Measurements from ENCODE around the gene PTPRN2.

DNA sequence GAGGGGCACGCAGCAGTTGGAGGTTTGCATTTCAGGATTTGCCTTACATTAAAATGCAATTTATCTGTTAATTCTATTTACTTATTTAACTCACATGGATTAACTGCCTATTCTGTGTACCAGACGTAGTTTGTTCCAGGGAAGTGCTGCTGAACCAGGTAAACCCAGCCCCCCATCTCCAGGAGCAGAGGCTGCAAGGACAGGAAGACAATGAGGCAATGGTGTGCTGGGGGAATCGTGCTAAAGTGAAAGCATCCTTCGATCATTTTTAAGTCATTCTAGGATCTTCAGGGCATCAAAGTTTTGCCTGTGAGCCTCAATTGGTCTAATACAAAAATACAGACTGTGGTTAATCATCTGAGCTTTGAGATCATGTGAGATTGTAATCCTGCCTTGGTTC lies 1084.4 kb downstream of the PTPRN2 start:
- no peak for TF ChIP-seq POLR2AphosphoS5 (IDR thresholded peaks at IDR 0.05)
- TF ChIP-seq CTCF (IDR thresholded peaks at IDR 0.05), result no peak
- TF ChIP-seq POLR2A (IDR thresholded peaks at IDR 0.05), result no peak
